Stimulated activated CD8-positive, alpha-beta memory T cell treated with anti-CD3 and anti-CD28 coated beads, Interleukin-12 subunit alpha, Interleukin-12 subunit beta, amount 100 ng/mL, for 4 hours (primary cell): ENCODE data around the gene DIAPH2.

Experiments used
- DNase-seq: peaks from one replicate; pipeline ENCODE4 v3.0.0-alpha.2; 2020; ENCODE audit warnings: low read depth

DIAPH2 gene

GRCh38 chrX:97482666-97483300, 798.1 kb downstream of the DIAPH2 start:
- DNase-seq = no peak

GRCh38 chrX:97490656-97491055, 806.0 kb downstream of the DIAPH2 start:
- DNase-seq = no peak

- DNase-seq = no peak
These were observed 810.2 kb downstream of the DIAPH2 start for GRCh38 chrX:97494756-97495372.

- no peak for DNase-seq
These were observed 813.5 kb downstream of the DIAPH2 start for GRCh38 chrX:97498093-97498492.

- no peak for DNase-seq
These were observed 819.8 kb downstream of the DIAPH2 start for GRCh38 chrX:97504431-97504830.

- no peak for DNase-seq
These were observed 833.1 kb downstream of the DIAPH2 start for GRCh38 chrX:97517763-97518162.

GRCh38 chrX:97522307-97522706, 837.7 kb downstream of the DIAPH2 start:
- DNase-seq = no peak

- no peak for DNase-seq
These were observed 839.7 kb downstream of the DIAPH2 start for GRCh38 chrX:97524340-97524739.

GRCh38 chrX:97524997-97525396, 840.4 kb downstream of the DIAPH2 start:
- DNase-seq = no peak

GRCh38 chrX:97525981-97526380, 841.3 kb downstream of the DIAPH2 start:
- DNase-seq = no peak

GRCh38 chrX:97527725-97528124, 843.1 kb downstream of the DIAPH2 start:
- DNase-seq = no peak

GRCh38 chrX:97529536-97530200, 845.0 kb downstream of the DIAPH2 start:
- DNase-seq = no peak

- DNase-seq = no peak
These were observed 847.2 kb downstream of the DIAPH2 start for GRCh38 chrX:97531825-97532224.

GRCh38 chrX:97538745-97539144, 854.1 kb downstream of the DIAPH2 start:
- no peak for DNase-seq

GRCh38 chrX:97539970-97540519, 855.4 kb downstream of the DIAPH2 start:
- DNase-seq = no peak

- DNase-seq = no peak
These were observed 863.4 kb downstream of the DIAPH2 start for GRCh38 chrX:97547877-97548578.

GRCh38 chrX:97551821-97552220, 867.2 kb downstream of the DIAPH2 start:
- DNase-seq = no peak

GRCh38 chrX:97553833-97554232, 869.2 kb downstream of the DIAPH2 start:
- DNase-seq = no peak

GRCh38 chrX:97556359-97556758, 871.7 kb downstream of the DIAPH2 start:
- DNase-seq = no peak

GRCh38 chrX:97563531-97564133, 879.0 kb downstream of the DIAPH2 start:
- no peak for DNase-seq

GRCh38 chrX:97564496-97564895, 879.9 kb downstream of the DIAPH2 start:
- no peak for DNase-seq

GRCh38 chrX:97587171-97587570, 902.5 kb downstream of the DIAPH2 start:
- DNase-seq = no peak
